MM.1S (cell line): ENCODE results near the gene UPK1A.

Experiments
- CTCF ChIP-seq: fragments of 300-600 bp; sonication (generic); IDR thresholded peaks from 2 replicates; pipeline ENCODE4 v1.5.1; 2016; ENCODE audit warnings: antibody characterized with exemption, low read length, mixed read lengths
- EZH2 ChIP-seq: fragments of 300-600 bp; sonication (generic); optimal IDR thresholded peaks from 2 replicates; pipeline ENCODE3; 2017; ENCODE audit warnings: low read depth, mild to moderate bottlenecking, antibody characterized with exemption, low read length, mixed read lengths
- EZH2phosphoT487 ChIP-seq: fragments of 300-600 bp; sonication (generic); IDR thresholded peaks from 2 replicates; pipeline ENCODE4 v1.6.1; 2018; ENCODE audit warnings: antibody characterized with exemption, low read length

- no peak for TF ChIP-seq CTCF
- no peak for TF ChIP-seq EZH2phosphoT487
- no peak for TF ChIP-seq EZH2
These were observed 49.1 kb downstream of the UPK1A start for GRCh38 chr19:35715355-35715809.
